OCI-LY7 (cell line): Measurements from ENCODE around the gene CHD9NB. TPM values are rescaled to one million over a fixed set of nuclear protein-coding genes. Genes with fewer than 3 reads are reported as not detected.

Source experiments
- BruUV-seq: library from RNA; stranded (reverse); fragments of 400-500 nt; replicated peaks from 2 replicates; lab custom pipeline; 2021; lab: Mats Ljungman, UMichigan
- CTCF ChIA-PET: fragments of 300-600 bp; sonication (Branson Sonifier 250); formaldehyde crosslinking; loops from one replicate; lab custom pipeline; 2022; ENCODE audit warnings: antibody characterized with exemption; ENCODE audit not compliant: unreplicated experiment; lab: Charles Lee
- POLR2A ChIA-PET: fragments of 300-600 bp; sonication (Branson Sonifier 250); formaldehyde crosslinking; loops from one replicate; lab custom pipeline; 2022; ENCODE audit warnings: antibody characterized with exemption; lab: Charles Lee
- DNase-seq: peaks from one replicate; pipeline ENCODE4 v3.0.0-alpha.2; 2015; ENCODE audit warnings: low spot score
- H2AFZ ChIP-seq: fragments of 200-600 bp; sonication (generic), shearing (Covaris generic); 2 replicates; pipeline ENCODE4 v1.6.1; 2014; ENCODE audit warnings: mild to moderate bottlenecking, antibody characterized with exemption, low read length, moderate library complexity
- H3K27ac ChIP-seq: fragments of 200-600 bp; sonication (generic); 2 replicates; pipeline ENCODE4 v1.5.1; 2014; ENCODE audit warnings: mixed run types, low read depth, mild to moderate bottlenecking, moderate library complexity, low read length, inconsistent platforms; ENCODE audit not compliant: poor library complexity, severe bottlenecking
- H3K36me3 ChIP-seq: fragments of 200-600 bp; sonication (generic); 2 replicates; pipeline ENCODE4 v1.6.1; 2014; ENCODE audit warnings: mild to moderate bottlenecking, antibody characterized with exemption, low read length, moderate library complexity, mixed read lengths; ENCODE audit not compliant: insufficient read depth
- H3K4me1 ChIP-seq: fragments of 200-600 bp; sonication (generic); 2 replicates; pipeline ENCODE4 v1.5.1; 2014; ENCODE audit warnings: mild to moderate bottlenecking, low read length; ENCODE audit not compliant: insufficient read depth, poor library complexity, severe bottlenecking
- H3K4me2 ChIP-seq: fragments of 200-600 bp; sonication (generic); 2 replicates; pipeline ENCODE4 v1.6.1; 2014; ENCODE audit warnings: mild to moderate bottlenecking, low read length
- H3K4me3 ChIP-seq: fragments of 200-600 bp; sonication (generic); 2 replicates; pipeline ENCODE4 v1.5.1; 2014; ENCODE audit warnings: mild to moderate bottlenecking, low read depth, low read length; ENCODE audit not compliant: poor library complexity, severe bottlenecking
- H3K79me2 ChIP-seq: fragments of 200-600 bp; sonication (generic); 2 replicates; pipeline ENCODE4 v1.6.1; 2016; ENCODE audit warnings: low read depth, mild to moderate bottlenecking, low read length, moderate library complexity, mixed read lengths; ENCODE audit not compliant: insufficient read depth
- H3K9me2 ChIP-seq: fragments of 200-600 bp; sonication (generic); 2 replicates; pipeline ENCODE4 v1.6.1; 2016; ENCODE audit warnings: mild to moderate bottlenecking, low read length, mixed read lengths; ENCODE audit not compliant: insufficient read depth
- H3K9me3 ChIP-seq: fragments of 200-600 bp; sonication (generic); 2 replicates; pipeline ENCODE4 v1.6.1; 2014; ENCODE audit warnings: mild to moderate bottlenecking, mixed run types, low read length, mixed read lengths
- H4K20me1 ChIP-seq: fragments of 200-600 bp; sonication (generic); 2 replicates; pipeline ENCODE4 v1.6.1; 2014; ENCODE audit warnings: mild to moderate bottlenecking, antibody characterized with exemption, low read length, moderate library complexity, mixed read lengths; ENCODE audit not compliant: insufficient read depth
- EZH2phosphoT487 ChIP-seq: fragments of 200-600 bp; sonication (generic); IDR thresholded peaks from 2 replicates; pipeline ENCODE4 v1.6.1; 2018; ENCODE audit warnings: low read depth, borderline replicate concordance, mild to moderate bottlenecking, mixed run types, antibody characterized with exemption, low read length, moderate library complexity, mixed read lengths
- intact Hi-C: fragments of 100-400 bp; cut with micrococcal nuclease; formaldehyde crosslinking; loops from one replicate; pipeline ENCODE4 v1.10.0; 2022; ENCODE audit not compliant: unreplicated experiment
- total RNA-seq, 2 experiments: library from RNA; depleted of rRNA in 1 of 2; stranded (reverse); fragments of >200 nt in 1 of 2; shearing (Covaris generic) in 1 of 2; gene quantifications; 2 replicates each; pipeline ENCODE4 v1.2.3, GENCODE V29; 2014 to 2022
- TF ChIP-seq, protein P1 (sequence below): fragments of 200-600 bp; sonication (generic); conservative IDR thresholded peaks from 2 replicates; pipeline ENCODE4 v1.5.1; 2014; ENCODE audit warnings: mild to moderate bottlenecking, antibody characterized with exemption, low read length, moderate library complexity, mixed read lengths

Gene CHD9NB
- total RNA-seq, 2 experiments from 2014 or later = not detected

DNA sequence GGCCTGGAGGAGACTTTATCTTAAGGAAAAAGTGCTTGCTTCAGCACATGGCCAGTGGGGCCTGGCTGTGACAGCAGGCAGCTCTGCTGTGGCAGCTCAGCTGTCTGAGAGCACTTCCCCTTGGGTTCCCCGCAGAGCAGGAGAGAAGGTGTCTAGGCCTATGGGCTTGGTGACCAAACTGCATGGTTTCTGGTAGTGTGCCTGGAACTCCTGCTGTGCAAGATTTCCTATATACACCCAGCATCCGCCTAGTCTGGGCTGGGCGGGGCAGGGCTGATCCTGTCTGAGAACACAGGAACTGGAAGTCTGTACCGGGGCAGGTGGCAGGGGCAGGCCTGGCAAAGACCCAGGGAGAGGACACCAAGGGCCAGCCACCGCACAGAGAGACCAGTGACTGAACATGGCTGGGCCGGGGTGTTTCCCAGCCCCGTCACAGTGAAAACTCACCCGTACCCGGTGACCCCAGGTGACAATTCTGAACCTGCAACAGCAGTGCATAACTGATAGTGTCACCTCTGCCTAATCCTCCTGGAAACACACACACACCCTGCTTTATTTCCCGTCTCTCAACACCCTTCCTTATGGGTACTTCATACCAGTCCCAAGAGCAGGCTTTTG lies 41.4 kb upstream of the CHD9NB start:
- no peaks in the 10 kb centered on the region for H4K20me1 ChIP-seq
- TF ChIP-seq EZH2phosphoT487 = no peak
- TF ChIP-seq, protein P1, sequence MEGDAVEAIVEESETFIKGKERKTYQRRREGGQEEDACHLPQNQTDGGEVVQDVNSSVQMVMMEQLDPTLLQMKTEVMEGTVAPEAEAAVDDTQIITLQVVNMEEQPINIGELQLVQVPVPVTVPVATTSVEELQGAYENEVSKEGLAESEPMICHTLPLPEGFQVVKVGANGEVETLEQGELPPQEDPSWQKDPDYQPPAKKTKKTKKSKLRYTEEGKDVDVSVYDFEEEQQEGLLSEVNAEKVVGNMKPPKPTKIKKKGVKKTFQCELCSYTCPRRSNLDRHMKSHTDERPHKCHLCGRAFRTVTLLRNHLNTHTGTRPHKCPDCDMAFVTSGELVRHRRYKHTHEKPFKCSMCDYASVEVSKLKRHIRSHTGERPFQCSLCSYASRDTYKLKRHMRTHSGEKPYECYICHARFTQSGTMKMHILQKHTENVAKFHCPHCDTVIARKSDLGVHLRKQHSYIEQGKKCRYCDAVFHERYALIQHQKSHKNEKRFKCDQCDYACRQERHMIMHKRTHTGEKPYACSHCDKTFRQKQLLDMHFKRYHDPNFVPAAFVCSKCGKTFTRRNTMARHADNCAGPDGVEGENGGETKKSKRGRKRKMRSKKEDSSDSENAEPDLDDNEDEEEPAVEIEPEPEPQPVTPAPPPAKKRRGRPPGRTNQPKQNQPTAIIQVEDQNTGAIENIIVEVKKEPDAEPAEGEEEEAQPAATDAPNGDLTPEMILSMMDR = no peak
- no peaks in the 10 kb centered on the region for H3K9me2 ChIP-seq
- peak; percentile 71 for DNase-seq
- POLR2A ChIA-PET = interaction anchor here (0.7 to 2.0 kb wide), 4 partner anchors 11 to 73 kb away, joined by 3 to 10 read pairs (median 6); no protein-coding TSS in a partner anchor
- peak overlapping the region; percentile 79 for H3K27ac ChIP-seq
- H3K4me3 ChIP-seq = peak overlapping the region; percentile 32
- no TSS peak for BruUV-seq
- H3K79me2 ChIP-seq = peaks cover 70% of the 10 kb centered on the region
- CTCF ChIA-PET = interaction anchor here (1.8 kb wide), 1 partner anchor 29 kb away, joined by 6 read pairs; no protein-coding TSS in a partner anchor
- peak overlapping the region; percentile 75 for H3K4me2 ChIP-seq
- peaks cover 16% of the 10 kb centered on the region for H3K36me3 ChIP-seq
- no peaks in the 10 kb centered on the region for H3K9me3 ChIP-seq
- H3K4me1 ChIP-seq = peaks cover 91% of the 10 kb centered on the region
- H2AFZ ChIP-seq = peak overlapping the region; percentile 23; the same call in 1 of the 2 replicates
- intact Hi-C loops = no loop called here

DNA sequence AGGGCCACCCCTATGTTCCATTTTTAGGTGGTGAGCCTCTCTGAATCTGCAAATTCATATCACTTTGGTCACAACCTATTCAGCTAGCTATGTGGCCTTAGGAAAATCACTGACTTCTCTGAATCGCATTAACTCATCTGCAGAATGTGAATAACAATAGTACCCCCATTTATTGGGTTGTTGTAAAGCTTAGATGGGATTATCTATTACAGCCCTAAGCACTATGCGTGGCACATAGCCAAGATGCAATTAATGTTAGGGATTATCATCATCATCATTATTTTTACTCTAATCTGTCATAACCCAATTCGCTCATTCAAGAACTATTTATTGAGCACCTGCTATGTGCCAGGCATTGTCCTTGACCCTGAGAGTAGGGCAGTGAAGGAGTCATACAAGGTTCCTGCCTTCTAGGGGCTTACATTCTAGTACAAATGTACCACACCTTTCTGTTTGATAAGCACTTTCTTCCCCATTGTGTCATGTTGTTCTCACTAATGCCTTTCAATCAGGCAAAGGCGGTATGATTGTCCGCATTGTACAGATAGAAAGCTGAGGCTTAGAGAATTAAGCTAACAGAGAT lies 40.6 kb upstream of the CHD9NB start:
- no peaks in the 10 kb centered on the region for H4K20me1 ChIP-seq
- no peak for DNase-seq
- no peaks in the 10 kb centered on the region for H3K9me2 ChIP-seq
- H3K36me3 ChIP-seq = peaks cover 16% of the 10 kb centered on the region
- no peak for TF ChIP-seq EZH2phosphoT487
- TF ChIP-seq, protein P1 = no peak
- ChIA-PET POLR2A (interaction anchor here (0.6 to 2.0 kb wide), 6 partner anchors 10 to 1505 kb away, joined by 3 to 10 read pairs (median 4); no protein-coding TSS in a partner anchor), CTCF (interaction anchor here (1.8 kb wide), 1 partner anchor 29 kb away, joined by 6 read pairs; no protein-coding TSS in a partner anchor)
- peaks cover 85% of the 10 kb centered on the region for H3K4me1 ChIP-seq
- no peaks in the 10 kb centered on the region for H3K9me3 ChIP-seq
- no peak overlapping the region for H2AFZ ChIP-seq
- no TSS peak for BruUV-seq
- H3K4me2 ChIP-seq = peak overlapping the region; percentile 75
- peaks cover 70% of the 10 kb centered on the region for H3K79me2 ChIP-seq
- intact Hi-C loops = no loop called here
- H3K4me3 ChIP-seq = peak overlapping the region; percentile 32
- H3K27ac ChIP-seq = peak overlapping the region; percentile 79
